Uterus (tissue), 4 donors: Measurements from ENCODE around the gene SULF2. TPM values are rescaled to one million over a fixed set of nuclear protein-coding genes. Genes with fewer than 3 reads are reported as not detected.
A peak's percentile ranks its signal among the peaks of the same experiment; 100 is the strongest.
"Not testable (repeated sequence)": the region's sequence is repeated elsewhere in the genome, so short reads cannot be mapped to it uniquely, and the experiment has no call there.

Source experiments
- DNase-seq, 2 donors: peaks; one replicate each; pipeline ENCODE4 v3.0.0-alpha.2; 2019 to 2020
- H3K27ac ChIP-seq, 2 donors: fragments of 200-600 bp; sonication (generic); 1 replicate in 1 of 2; 2 replicates in 1 of 2; pipeline ENCODE4 v1.5.1; 2016 to 2018
- H3K27me3 ChIP-seq, 2 donors: fragments of 200-600 bp; sonication (generic); one replicate each; pipeline ENCODE4 v1.5.1; 2018 to 2019; ENCODE audit warnings: control low read depth in 1 of 2
- H3K36me3 ChIP-seq, 2 donors: fragments of 200-600 bp; sonication (generic); one replicate each; pipeline ENCODE4 v1.5.1; 2019; ENCODE audit warnings: control low read depth in 1 of 2
- H3K4me1 ChIP-seq, 2 donors: fragments of 200-600 bp; sonication (generic); one replicate each; pipeline ENCODE4 v1.5.1; 2018 to 2019; ENCODE audit warnings: control low read depth in 1 of 2
- H3K4me3 ChIP-seq, 2 donors: fragments of 200-600 bp; sonication (generic); 1 replicate in 1 of 2; 2 replicates in 1 of 2; pipeline ENCODE4 v1.5.1; 2018 to 2019; ENCODE audit warnings: mild to moderate bottlenecking in 1 of 2
- H3K9me3 ChIP-seq, 2 donors: fragments of 200-600 bp; sonication (generic); one replicate each; pipeline ENCODE4 v1.5.1; 2019; ENCODE audit warnings: control low read depth in 1 of 2
- CTCF ChIP-seq, 4 experiments: fragments of 200-600 bp in 2 of 4; fragments of 450-650 bp in 2 of 4; sonication (generic) in 2 of 4; IDR thresholded peaks; one replicate each; pipeline ENCODE4 v1.5.1; 2016 to 2019; ENCODE audit warnings: antibody characterized with exemption in 4 of 4, mild to moderate bottlenecking in 2 of 4, moderate library complexity in 1 of 4
- POLR2A ChIP-seq, 2 donors: fragments of 450-650 bp; IDR thresholded peaks; one replicate each; pipeline ENCODE4 v1.6.1; 2016; ENCODE audit warnings: antibody characterized with exemption in 2 of 2, mild to moderate bottlenecking in 1 of 2, moderate library complexity in 1 of 2
- intact Hi-C: fragments of 100-400 bp; cut with DNase I; formaldehyde crosslinking; loops from one replicate; pipeline ENCODE4 v1.15.1; 2023; ENCODE audit warnings: low total_unique reads
- total RNA-seq, 4 donors: library from RNA; depleted of rRNA in 3 of 4; stranded (reverse); fragments of >200 nt in 3 of 4; gene quantifications; one replicate each; pipeline versions ENCODE4 v1.1.0 to v1.2.4, GENCODE V29; 2014 to 2023
- donor health status: DM: yes; HTN: yes; CAD: no.

Gene SULF2
- total RNA-seq, 4 donors from 2014 or later = 95.9 to 558 (median 213) TPM

- H3K4me1 ChIP-seq = peaks cover 0 to 4% of the 10 kb centered on the region in 2 donors
- no peak overlapping the region for H3K27ac ChIP-seq
- H3K36me3 ChIP-seq = no peaks in the 10 kb centered on the region
- no peak overlapping the region for H3K4me3 ChIP-seq
- TF ChIP-seq POLR2A (IDR thresholded peaks at IDR 0.05) = no peak
- no peak for TF ChIP-seq CTCF (IDR thresholded peaks at IDR 0.05)
- intact Hi-C loops = no loop called here
- no peaks in the 10 kb centered on the region for H3K9me3 ChIP-seq
- DNase-seq = no peak
- no peaks in the 10 kb centered on the region for H3K27me3 ChIP-seq
These were observed 11.7 kb upstream of the SULF2 start for GRCh38 chr20:47796971-47797370.

- TF ChIP-seq POLR2A (IDR thresholded peaks at IDR 0.05) (no peak), CTCF (IDR thresholded peaks at IDR 0.05) (no peak)
- Histone ChIP-seq H3K4me1 (peaks cover 0 to 4% of the 10 kb centered on the region in 2 donors), H3K27ac (no peak overlapping the region), H3K36me3 (no peaks in the 10 kb centered on the region), H3K9me3 (no peaks in the 10 kb centered on the region), H3K4me3 (no peak overlapping the region), H3K27me3 (no peaks in the 10 kb centered on the region)
- intact Hi-C loops = no loop called here
- DNase-seq = peak in 1 of 2 donors; percentile 37
These were observed 10.1 kb upstream of the SULF2 start for GRCh38 chr20:47795214-47795907.

- H3K9me3 ChIP-seq, intact Hi-C loops, DNase-seq, H3K27ac ChIP-seq, H3K4me1 ChIP-seq, H3K27me3 ChIP-seq, H3K36me3 ChIP-seq, H3K4me3 ChIP-seq: not testable (repeated sequence)
These were observed 9.0 kb upstream of the SULF2 start for GRCh38 chr20:47794264-47794663.

- intact Hi-C loops = no loop called here
- Histone ChIP-seq H3K27ac (peak overlapping the region; percentile 72 to 80), H3K9me3 (no peaks in the 10 kb centered on the region), H3K4me3 (no peak overlapping the region), H3K36me3 (no peaks in the 10 kb centered on the region), H3K27me3 (no peaks in the 10 kb centered on the region), H3K4me1 (peaks cover 0 to 4% of the 10 kb centered on the region in 2 donors)
- peak; percentile 77 to 91 for DNase-seq
- no peak for TF ChIP-seq POLR2A (IDR thresholded peaks at IDR 0.05)
- peak in 1 of 4 experiments; percentile 6 for TF ChIP-seq CTCF (IDR thresholded peaks at IDR 0.05)
These were observed 6.8 kb upstream of the SULF2 start for GRCh38 chr20:47792021-47792618.

- H3K36me3 ChIP-seq = no peaks in the 10 kb centered on the region
- H3K4me1 ChIP-seq = peaks cover 0 to 4% of the 10 kb centered on the region in 2 donors
- intact Hi-C loops = no loop called here
- peak overlapping the region; percentile 72 to 80 for H3K27ac ChIP-seq
- TF ChIP-seq CTCF (IDR thresholded peaks at IDR 0.05) (no peak), POLR2A (IDR thresholded peaks at IDR 0.05) (no peak)
- no peaks in the 10 kb centered on the region for H3K27me3 ChIP-seq
- DNase-seq = no peak
- no peaks in the 10 kb centered on the region for H3K9me3 ChIP-seq
- H3K4me3 ChIP-seq = no peak overlapping the region
These were observed 5.9 kb upstream of the SULF2 start for GRCh38 chr20:47791084-47791599.
